Mesendoderm (in vitro differentiated cells): ENCODE measurements around the gene ETFA.
"Not testable (repeated sequence)": the region's sequence is repeated elsewhere in the genome, so short reads cannot be mapped to it uniquely, and the experiment has no call there.

Experiments used
- DNase-seq: peaks from one replicate; pipeline ENCODE4 v3.0.0; 2013
- H2AK5ac ChIP-seq: 2 replicates; pipeline ENCODE4 v1.6.1; 2013; ENCODE audit warnings: low read length, inconsistent platforms
- H2BK120ac ChIP-seq: 2 replicates; pipeline ENCODE4 v1.6.1; 2013; ENCODE audit warnings: low read depth, mild to moderate bottlenecking, low read length, moderate library complexity, mixed read lengths
- H2BK15ac ChIP-seq: replicated peaks from 2 replicates; pipeline ENCODE4 v1.6.1; 2013; ENCODE audit warnings: low read depth, mild to moderate bottlenecking, moderate library complexity
- H2BK5ac ChIP-seq: 2 replicates; pipeline ENCODE4 v1.6.1; 2013; ENCODE audit warnings: low read length, inconsistent platforms
- H3K18ac ChIP-seq: 2 replicates; pipeline ENCODE4 v1.6.1; 2013; ENCODE audit warnings: mild to moderate bottlenecking, low read length, mixed read lengths
- H3K23ac ChIP-seq: one replicate; pipeline ENCODE4 v1.6.1; 2013; ENCODE audit warnings: low read length
- H3K27ac ChIP-seq: 2 replicates; pipeline ENCODE4 v1.5.1; 2013; ENCODE audit warnings: low read depth, mild to moderate bottlenecking, inconsistent platforms, low read length, moderate library complexity
- H3K27me3 ChIP-seq: 2 replicates; pipeline ENCODE4 v1.6.1; 2013; ENCODE audit warnings: low read length, control low read depth, mild to moderate bottlenecking, inconsistent platforms; ENCODE audit not compliant: insufficient read depth, poor library complexity
- H3K36me3 ChIP-seq: 2 replicates; pipeline ENCODE4 v1.6.1; 2013; ENCODE audit warnings: low read length, inconsistent platforms; ENCODE audit not compliant: control insufficient read depth, insufficient read depth
- H3K4ac ChIP-seq: one replicate; pipeline ENCODE4 v1.6.1; 2013; ENCODE audit warnings: low read depth, mild to moderate bottlenecking, low read length, moderate library complexity
- H3K4me1 ChIP-seq: 2 replicates; pipeline ENCODE4 v1.6.1; 2013; ENCODE audit warnings: low read depth, low read length, inconsistent platforms; ENCODE audit not compliant: control insufficient read depth
- H3K4me2 ChIP-seq: 2 replicates; pipeline ENCODE4 v1.6.1; 2013; ENCODE audit warnings: low read length
- H3K4me3 ChIP-seq: 2 replicates; pipeline ENCODE4 v1.5.1; 2013; ENCODE audit warnings: mild to moderate bottlenecking, low read length
- H3K56ac ChIP-seq: one replicate; pipeline ENCODE4 v1.6.1; 2013; ENCODE audit warnings: low read length
- H3K79me1 ChIP-seq: 2 replicates; pipeline ENCODE4 v1.6.1; 2013; ENCODE audit warnings: low read length, inconsistent platforms
- H3K79me2 ChIP-seq: 2 replicates; pipeline ENCODE4 v1.6.1; 2013; ENCODE audit warnings: mild to moderate bottlenecking, low read length; ENCODE audit not compliant: control insufficient read depth, insufficient read depth
- H3K9ac ChIP-seq: 2 replicates; pipeline ENCODE4 v1.6.1; 2013; ENCODE audit warnings: low read length, inconsistent platforms
- H4K5ac ChIP-seq: one replicate; pipeline ENCODE4 v1.6.1; 2013; ENCODE audit warnings: low read length
- H4K8ac ChIP-seq: one replicate; pipeline ENCODE4 v1.6.1; 2013; ENCODE audit warnings: low read depth, mild to moderate bottlenecking, control low read depth, low read length, moderate library complexity
- WGBS: extraction: QIAGEN DNeasy Blood & Tissue Kit; methylation state at CpG from one replicate; pipeline ENCODE4 v1.1.7; 2013; ENCODE audit warnings: low lambda C conversion rate, missing lambda C conversion rate; ENCODE audit not compliant: insufficient coverage; ENCODE audit errors: extremely low coverage; 5-methylcytosine and 5-hydroxymethylcytosine counted together

Gene ETFA

DNA sequence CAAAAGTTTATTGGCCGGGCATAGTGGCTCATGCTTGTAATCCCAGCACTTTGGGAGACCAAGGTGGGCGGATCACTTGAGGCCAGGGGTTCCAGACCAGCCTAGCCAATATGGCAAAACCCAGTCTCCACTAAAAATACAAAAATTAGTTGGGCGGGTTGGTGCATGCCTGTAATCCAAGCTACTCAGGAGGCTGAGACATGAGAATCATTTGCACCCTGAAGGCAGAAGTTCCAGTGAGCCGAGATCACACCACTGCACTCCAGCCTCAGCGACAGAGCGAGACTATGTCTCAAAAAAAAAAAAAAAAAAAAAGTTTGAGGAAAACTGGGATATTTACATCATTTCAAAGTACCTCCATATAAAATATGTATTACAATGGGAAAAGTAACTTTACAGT is 40.4 kb downstream of the ETFA start:
- Histone ChIP-seq H2BK120ac (no peak overlapping the region), H3K23ac (no peak overlapping the region), H3K56ac (no peak overlapping the region), H3K4me1 (no peaks in the 10 kb centered on the region), H3K79me2 (no peaks in the 10 kb centered on the region), H4K8ac (no peak overlapping the region), H3K4ac (no peak overlapping the region), H2AK5ac (no peak overlapping the region), H2BK15ac (no peak overlapping the region), H3K18ac (no peak overlapping the region), H3K4me3 (no peak overlapping the region), H2BK5ac (no peak overlapping the region), H3K27me3 (no peaks in the 10 kb centered on the region), H3K27ac (no peak overlapping the region), H3K4me2 (no peak overlapping the region), H3K79me1 (no peaks in the 10 kb centered on the region), H3K36me3 (peaks cover 2% of the 10 kb centered on the region), H4K5ac (no peak overlapping the region), H3K9ac (no peak overlapping the region)
- no peak for DNase-seq
- no CpG with 5 or more reads among the region's 6 CpGs for WGBS

DNA sequence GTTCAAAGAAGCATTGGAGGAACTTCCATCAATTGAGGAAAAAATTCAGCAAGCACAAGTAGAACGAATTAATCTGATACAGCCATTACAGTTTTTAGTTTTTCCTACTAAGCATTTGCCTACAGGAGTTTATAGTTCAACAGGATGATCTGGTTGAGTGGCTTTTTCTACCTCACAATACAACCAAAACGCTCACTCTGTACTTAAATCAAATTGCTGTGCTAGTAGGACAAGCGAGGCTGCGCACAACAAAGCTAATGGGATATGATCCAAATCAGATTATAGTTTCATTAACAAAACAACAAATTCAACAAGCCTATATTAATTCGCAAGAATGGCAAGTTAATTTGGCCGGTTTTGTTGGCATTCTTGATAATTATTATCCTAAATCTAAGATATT is 44.2 kb downstream of the ETFA start:
- Histone ChIP-seq H3K4me2 (no peak overlapping the region), H3K4me1 (no peaks in the 10 kb centered on the region), H2BK15ac (no peak overlapping the region), H2BK120ac (no peak overlapping the region), H3K79me2 (no peaks in the 10 kb centered on the region), H2AK5ac (no peak overlapping the region), H3K79me1 (no peaks in the 10 kb centered on the region), H3K27ac (no peak overlapping the region), H3K18ac (no peak overlapping the region), H3K23ac (no peak overlapping the region), H2BK5ac (no peak overlapping the region), H3K27me3 (no peaks in the 10 kb centered on the region), H3K4ac (no peak overlapping the region), H3K36me3 (peaks cover 2% of the 10 kb centered on the region), H3K9ac (no peak overlapping the region), H3K4me3 (no peak overlapping the region), H4K8ac (no peak overlapping the region), H3K56ac (no peak overlapping the region), H4K5ac (no peak overlapping the region)
- DNase-seq, result no peak
- no CpG with 5 or more reads among the region's 6 CpGs for WGBS

DNA sequence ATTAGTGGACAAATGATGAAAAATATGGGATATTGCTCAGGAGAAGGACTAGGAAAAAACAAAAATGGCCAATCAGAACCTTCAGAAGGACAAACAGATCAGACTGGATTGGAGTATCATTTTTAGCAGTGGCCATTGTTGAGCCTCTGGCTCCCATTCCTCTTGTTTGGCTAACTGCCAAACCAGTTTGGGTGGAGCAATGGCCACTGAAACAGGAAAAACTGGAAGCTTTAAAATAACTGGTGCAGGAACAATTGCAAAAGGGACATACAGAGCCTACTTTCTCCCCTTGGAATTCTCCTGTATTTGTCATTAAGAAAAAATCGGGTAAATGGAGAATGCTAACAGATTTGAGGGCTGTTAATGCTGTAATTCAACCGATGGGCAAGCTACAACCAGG is 45.5 kb downstream of the ETFA start:
- not testable (repeated sequence) for H3K79me1 ChIP-seq, H3K23ac ChIP-seq, H3K4ac ChIP-seq, H2AK5ac ChIP-seq, H4K8ac ChIP-seq, H3K9ac ChIP-seq, H3K27me3 ChIP-seq, H3K4me3 ChIP-seq, DNase-seq, H3K36me3 ChIP-seq, H3K18ac ChIP-seq, H2BK120ac ChIP-seq, H3K79me2 ChIP-seq, H2BK5ac ChIP-seq, H3K4me2 ChIP-seq, H4K5ac ChIP-seq, H3K4me1 ChIP-seq, H3K27ac ChIP-seq, H3K56ac ChIP-seq, H2BK15ac ChIP-seq
- no CpG with 5 or more reads among the region's 2 CpGs for WGBS

DNA sequence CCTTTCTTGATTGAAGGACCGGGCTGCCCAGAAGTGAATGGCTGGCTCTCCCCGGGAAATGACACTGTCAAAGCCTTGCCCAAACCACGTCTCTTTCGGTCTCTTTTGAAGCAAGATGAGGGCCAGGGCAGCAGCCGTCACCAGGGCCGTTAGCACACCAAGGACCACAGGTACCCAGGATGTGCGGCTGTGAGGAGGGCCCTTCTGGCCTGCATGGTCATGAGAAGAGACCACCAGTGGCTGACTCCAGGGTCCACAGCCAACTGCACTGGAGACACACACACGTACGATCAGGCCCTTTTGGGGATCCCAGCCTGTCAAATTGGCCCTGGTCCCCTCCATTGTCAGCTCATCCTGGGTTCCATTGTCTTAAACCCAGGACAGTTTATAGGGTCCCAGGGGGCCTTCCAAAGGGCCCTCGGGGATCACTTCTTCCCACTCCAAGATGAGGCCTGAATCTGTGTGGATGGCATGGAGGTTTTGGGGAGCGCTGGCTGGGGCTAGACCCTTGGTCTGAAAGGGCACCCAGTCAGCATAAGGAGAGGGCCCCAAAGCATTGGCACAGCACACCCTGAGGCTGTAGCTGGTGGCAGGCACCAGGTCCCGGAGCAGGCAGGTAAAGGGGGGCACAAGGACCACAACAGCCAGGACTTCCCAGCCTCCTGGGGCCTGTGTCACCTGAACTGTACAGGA is 50.9 kb downstream of the ETFA start:
- Histone ChIP-seq H2BK15ac (no peak overlapping the region), H4K5ac (no peak overlapping the region), H3K4me2 (no peak overlapping the region), H3K27ac (no peak overlapping the region), H3K23ac (no peak overlapping the region), H2BK120ac (no peak overlapping the region), H2BK5ac (no peak overlapping the region), H2AK5ac (no peak overlapping the region), H3K4me1 (no peaks in the 10 kb centered on the region), H3K9ac (no peak overlapping the region), H4K8ac (no peak overlapping the region), H3K18ac (no peak overlapping the region), H3K56ac (no peak overlapping the region), H3K79me1 (no peaks in the 10 kb centered on the region), H3K27me3 (no peaks in the 10 kb centered on the region), H3K4ac (no peak overlapping the region), H3K4me3 (no peak overlapping the region), H3K79me2 (no peaks in the 10 kb centered on the region), H3K36me3 (peaks cover 2% of the 10 kb centered on the region)
- DNase-seq, result no peak
- no CpG with 5 or more reads among the region's 12 CpGs for WGBS

DNA sequence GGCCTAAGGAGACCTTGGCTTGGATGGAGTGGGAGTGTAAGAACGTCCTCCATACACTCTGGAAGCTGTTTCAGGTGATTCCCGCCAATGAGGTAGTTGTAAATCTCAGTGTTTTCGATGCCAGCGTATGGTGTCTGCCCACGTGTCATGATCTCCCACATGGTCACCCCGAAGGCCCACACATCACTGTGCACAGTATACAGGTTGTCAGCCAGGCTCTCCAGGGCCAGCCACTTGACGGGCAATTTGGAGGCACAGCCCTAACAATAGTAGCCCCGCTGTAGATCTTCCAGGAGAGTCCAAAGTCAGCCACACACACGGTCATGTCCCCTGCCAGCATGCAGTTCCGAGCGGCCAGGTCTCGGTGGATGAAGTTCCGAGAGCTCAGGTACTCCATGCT is 51.9 kb downstream of the ETFA start:
- no CpG with 5 or more reads among the region's 13 CpGs for WGBS
- no peak overlapping the region for H3K4me3 ChIP-seq

DNA sequence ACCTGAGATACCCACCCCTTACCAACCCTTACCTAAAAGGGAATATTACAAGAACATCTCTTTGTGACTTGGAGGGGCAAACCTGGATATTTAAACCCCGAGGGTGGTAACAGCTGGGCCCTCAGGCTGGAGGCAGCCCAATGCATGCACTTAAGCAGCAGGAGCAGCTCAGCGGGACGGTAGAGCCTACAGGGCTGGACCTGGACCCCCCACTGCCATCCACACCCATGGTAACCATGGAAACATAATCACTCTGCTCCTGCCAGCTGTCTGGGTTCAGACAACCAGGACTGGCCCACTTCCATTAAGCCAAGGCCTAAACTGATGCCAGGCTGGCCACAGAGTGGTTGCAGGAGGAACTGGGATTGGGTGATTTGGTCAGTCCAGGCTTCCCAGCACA is 52.8 kb downstream of the ETFA start:
- Histone ChIP-seq H3K36me3 (peaks cover 2% of the 10 kb centered on the region), H4K8ac (no peak overlapping the region), H3K9ac (no peak overlapping the region), H3K27me3 (no peaks in the 10 kb centered on the region), H3K4ac (no peak overlapping the region), H3K4me2 (no peak overlapping the region), H2BK15ac (no peak overlapping the region), H3K56ac (no peak overlapping the region), H3K79me2 (no peaks in the 10 kb centered on the region), H3K4me3 (no peak overlapping the region), H4K5ac (no peak overlapping the region), H3K23ac (no peak overlapping the region), H3K79me1 (no peaks in the 10 kb centered on the region), H3K27ac (no peak overlapping the region), H3K4me1 (peaks cover 3% of the 10 kb centered on the region), H2AK5ac (no peak overlapping the region), H2BK120ac (no peak overlapping the region), H3K18ac (no peak overlapping the region), H2BK5ac (no peak overlapping the region)
- WGBS, result no CpG with 5 or more reads among the region's 3 CpGs
- DNase-seq, result peak; percentile 8

More for the DNA sequence above, 51.9 kb downstream of the ETFA start:
- Histone ChIP-seq H3K27ac (no peak overlapping the region), H3K79me1 (no peaks in the 10 kb centered on the region), H3K56ac (no peak overlapping the region), H3K27me3 (no peaks in the 10 kb centered on the region), H3K18ac (no peak overlapping the region), H4K5ac (no peak overlapping the region), H4K8ac (no peak overlapping the region), H2BK15ac (no peak overlapping the region), H3K36me3 (peaks cover 2% of the 10 kb centered on the region), H2BK5ac (no peak overlapping the region), H2AK5ac (no peak overlapping the region), H3K4me1 (no peaks in the 10 kb centered on the region), H3K9ac (no peak overlapping the region), H3K79me2 (no peaks in the 10 kb centered on the region), H3K23ac (no peak overlapping the region), H2BK120ac (no peak overlapping the region), H3K4ac (no peak overlapping the region), H3K4me2 (no peak overlapping the region)
- no peak for DNase-seq
